ENCODE data around the gene PPP2R5B.

PPP2R5B gene

DNA sequence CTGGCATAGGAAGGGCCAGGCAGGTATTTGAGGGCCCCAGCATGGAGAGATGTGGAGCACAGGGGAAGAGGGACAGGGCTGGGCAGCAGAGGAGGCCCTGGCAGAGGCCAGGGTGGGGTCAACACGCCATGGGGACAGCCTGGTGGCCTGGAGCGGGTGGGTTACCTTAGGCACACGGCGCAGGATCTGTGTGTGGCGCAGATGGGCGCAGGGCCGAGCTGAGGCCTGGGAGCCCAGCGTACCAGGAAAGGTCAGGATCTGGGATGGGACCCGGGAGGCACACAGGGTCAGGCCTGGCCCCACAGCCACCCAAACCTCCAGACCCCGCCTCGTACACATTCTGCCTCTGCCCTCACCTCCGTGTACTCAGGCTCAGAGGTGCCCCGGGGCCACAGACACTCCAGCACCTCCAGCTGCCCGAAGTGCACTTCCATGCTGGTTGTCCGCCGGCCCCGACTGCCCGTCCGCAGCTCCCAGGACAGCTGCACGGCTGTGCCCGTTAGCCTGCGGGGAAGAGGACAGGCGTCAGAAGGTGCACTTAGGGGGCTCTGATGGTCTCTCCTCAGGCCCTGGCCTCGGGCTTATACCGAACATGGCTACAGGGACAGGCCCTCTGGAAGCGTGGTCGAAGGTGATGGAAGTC is 13.9 kb upstream of the PPP2R5B start:
- no peak for DNase-seq

DNA sequence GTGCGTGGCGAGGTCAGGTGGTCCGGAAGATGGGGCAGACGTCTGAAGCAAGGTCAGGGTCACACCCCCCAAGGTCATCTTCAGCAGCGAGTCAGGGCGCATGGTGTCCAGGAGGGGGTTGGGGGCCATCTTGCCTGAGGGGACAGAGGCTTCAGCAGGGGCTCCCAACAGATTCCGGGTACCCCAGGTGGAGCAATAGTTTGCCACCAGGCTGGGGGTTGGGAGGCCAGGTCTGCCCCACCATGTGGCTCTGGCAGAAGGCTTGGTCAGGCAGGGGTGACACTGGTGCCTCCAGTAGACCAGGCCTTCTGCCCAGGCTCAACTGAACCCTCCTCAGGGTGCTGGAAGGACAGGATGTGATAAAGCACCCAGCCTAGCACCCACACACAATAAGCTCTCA is 13.3 kb upstream of the PPP2R5B start:
- DNase-seq = no peak

DNA sequence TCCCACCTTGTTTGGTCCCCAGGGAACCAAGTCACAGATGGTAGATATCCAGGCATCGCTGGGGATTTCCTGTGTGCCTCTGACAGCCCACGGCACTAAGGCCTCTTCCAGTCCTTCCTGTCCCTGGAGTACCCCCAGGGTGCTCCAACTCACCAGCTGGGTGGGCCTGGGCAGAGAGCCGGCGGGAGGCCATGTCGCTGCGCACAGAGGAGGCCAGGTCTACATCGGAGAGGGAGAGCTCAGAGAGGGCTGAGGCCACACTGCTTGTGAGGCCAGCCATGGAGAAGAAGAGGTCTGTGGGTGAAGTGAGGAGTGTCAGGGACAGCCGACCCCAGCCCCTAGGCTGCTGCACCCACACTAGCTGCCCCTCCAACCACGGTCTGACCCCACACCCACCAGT is 12.8 kb upstream of the PPP2R5B start:
- DNase-seq = no peak

DNA sequence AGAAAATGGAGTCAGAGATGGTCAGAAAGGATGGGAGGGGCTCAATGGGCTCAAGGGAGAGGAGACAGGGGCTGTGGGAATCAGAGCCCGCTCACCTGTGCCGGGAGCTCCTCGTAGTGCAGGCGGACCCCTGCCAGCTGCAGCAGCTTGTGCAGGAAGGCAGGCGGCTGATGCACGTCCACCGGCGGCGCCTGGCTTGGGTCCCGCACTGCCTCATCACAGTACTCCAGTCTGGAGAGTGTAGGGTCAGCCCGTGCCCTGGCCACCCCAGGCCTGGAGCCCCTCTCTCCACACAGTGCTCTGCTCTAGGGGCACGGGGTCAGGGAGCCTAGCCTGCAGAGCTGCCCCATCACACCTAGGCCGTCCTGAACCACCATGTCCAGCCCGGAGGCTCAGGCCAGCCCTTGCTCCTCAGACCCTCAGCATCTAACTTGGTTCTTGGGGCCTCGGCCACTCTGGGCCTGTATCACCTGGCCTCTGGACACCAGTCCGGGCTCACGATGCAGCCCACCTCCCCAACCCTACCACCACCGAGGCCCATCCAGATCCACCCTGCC is 11.2 kb upstream of the PPP2R5B start:
- no peak for DNase-seq

DNA sequence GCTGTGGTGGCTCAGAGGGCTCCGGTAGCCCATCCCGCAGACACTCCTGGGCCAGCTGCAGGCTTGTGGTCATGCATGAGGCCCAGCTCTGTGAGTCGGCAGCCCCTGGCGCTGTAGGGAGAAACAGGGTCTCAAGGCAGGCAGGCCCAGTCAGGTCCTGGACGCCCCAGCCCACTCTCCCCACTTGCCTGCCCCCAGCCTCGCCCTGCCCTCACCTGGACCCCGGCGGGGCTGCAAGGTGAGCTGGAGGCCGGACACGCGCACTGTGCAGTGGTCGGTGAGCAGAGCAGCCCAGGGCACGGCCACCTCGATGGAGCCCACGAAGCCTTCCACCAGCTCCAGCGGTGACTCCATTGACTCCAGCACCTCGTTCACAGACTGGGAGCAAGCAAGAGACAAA is 10.4 kb upstream of the PPP2R5B start:
- DNase-seq = no peak

- DNase-seq = no peak
Measured at GRCh38 chr11:64915376-64915887, 9.1 kb upstream of the PPP2R5B start.

- DNase-seq = peak; percentile 56
Measured at GRCh38 chr11:64916040-64916774, 8.3 kb upstream of the PPP2R5B start.

- DNase-seq = peak; percentile 100
Measured at GRCh38 chr11:64916775-64917662, 7.5 kb upstream of the PPP2R5B start, which contains the start of gene ATG2A. ATG2A (minus strand) TSS chr11:64917209; CDS start chr11:64917135, 74 bp downstream.

- no peak for DNase-seq
Measured at GRCh38 chr11:64917663-64917995, 6.9 kb upstream of the PPP2R5B start.

GRCh38 chr11:64918017-64918416 is 6.5 kb upstream of the PPP2R5B start:
- no peak for DNase-seq

GRCh38 chr11:64919627-64920026 is 4.9 kb upstream of the PPP2R5B start:
- no peak for DNase-seq

DNA sequence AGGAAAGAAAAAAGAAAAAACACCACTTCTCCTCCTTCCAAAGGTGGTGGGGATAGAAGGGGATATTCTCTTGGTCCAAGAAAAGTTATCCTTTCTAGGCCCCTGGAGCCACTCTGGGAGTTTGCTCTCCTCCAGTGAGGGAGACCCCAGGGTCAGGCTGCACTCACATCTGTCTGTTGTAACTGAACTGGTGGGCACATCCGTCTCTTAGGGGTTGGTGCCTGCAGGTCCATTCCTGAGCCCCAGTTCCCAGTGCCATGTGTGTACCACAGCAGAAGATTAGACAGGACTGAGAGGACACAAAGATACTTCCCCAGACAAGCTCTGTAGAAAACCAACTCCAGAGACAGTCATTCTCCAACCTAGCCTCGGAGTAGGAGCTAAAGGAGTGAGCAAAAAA is 4.4 kb upstream of the PPP2R5B start:
- DNase-seq = no peak

DNA sequence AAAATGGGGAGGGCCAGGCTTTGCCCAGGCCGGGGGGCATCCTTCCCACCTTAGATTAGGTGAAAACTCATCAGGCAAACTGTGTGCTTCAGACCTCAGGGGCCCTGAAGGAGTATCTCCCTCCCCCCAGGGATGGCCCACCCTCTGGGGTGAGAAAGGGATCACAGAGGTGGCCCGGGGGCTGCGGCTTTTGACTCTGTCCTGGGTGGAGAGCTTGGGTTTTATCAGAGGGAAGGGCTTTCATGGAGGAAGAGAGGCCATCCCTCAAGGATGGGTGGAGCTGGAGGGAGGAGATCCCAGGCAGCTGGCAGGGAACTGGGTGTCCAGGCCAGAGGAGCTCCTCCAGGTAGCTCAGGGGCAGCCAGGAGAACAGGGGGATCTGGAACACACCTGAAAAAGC is 3.1 kb upstream of the PPP2R5B start:
- DNase-seq = no peak

GRCh38 chr11:64923151-64923661 is 1.3 kb upstream of the PPP2R5B start:
- DNase-seq = no peak

DNA sequence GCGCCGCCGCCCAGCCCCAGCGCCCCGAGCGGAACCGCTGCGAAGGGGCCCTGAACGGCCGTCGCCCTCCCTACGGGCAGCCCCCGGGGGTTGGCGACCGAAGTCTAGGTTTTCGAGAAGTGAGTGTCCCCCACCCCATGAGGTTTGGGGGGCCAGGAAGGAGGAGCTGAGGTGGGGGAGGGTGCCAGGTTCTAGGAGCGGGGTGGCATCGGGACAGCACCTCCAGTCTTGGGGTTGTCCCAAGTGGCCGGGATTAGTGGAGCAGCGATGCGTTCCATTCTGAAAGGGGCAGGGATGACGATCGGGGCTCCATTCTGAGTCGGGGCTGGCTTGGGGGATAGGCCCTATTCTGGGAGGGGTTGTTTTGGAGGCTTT is 408 bp downstream of the PPP2R5B start:
- DNase-seq = no peak

DNA sequence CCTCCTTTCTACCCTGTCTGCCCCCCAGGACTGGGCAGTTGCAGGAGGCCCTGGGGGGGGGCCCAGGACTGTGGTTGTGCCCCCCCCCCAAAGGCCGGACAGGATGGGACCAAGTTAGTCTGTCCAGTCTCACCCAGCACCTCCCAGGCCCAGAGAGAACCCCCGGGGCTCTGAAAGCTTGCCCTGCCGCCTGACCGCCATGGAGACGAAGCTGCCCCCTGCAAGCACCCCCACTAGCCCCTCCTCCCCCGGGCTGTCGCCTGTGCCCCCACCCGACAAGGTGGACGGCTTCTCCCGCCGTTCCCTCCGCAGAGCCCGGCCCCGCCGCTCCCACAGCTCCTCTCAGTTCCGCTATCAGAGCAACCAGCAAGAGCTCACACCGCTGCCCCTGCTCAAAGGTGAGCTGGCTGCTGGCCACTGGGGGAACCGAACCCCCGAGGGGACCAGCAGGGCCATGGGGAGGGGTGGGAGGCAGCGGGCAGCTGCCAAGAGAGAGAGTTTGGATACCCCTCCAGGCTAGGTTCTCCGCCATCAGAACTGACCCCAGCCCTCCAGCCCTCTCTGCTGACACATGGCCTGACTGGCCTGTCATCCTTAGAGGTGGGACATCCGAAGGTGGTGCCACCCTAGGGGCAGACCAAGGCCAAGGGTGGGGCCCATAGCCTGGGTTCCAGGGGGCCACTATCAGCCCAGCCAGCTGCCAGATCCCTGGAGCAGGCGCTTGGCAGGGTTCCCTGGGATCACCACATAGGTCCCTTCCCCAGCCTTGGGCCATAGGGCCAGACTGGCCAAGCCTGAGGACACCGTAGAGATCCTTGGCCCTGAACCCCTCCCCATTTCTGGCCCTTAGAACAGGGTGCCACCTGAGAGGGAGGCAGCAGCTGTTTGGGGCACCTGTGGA is 1.3 kb downstream of the PPP2R5B start:
- DNase-seq = no peak

DNA sequence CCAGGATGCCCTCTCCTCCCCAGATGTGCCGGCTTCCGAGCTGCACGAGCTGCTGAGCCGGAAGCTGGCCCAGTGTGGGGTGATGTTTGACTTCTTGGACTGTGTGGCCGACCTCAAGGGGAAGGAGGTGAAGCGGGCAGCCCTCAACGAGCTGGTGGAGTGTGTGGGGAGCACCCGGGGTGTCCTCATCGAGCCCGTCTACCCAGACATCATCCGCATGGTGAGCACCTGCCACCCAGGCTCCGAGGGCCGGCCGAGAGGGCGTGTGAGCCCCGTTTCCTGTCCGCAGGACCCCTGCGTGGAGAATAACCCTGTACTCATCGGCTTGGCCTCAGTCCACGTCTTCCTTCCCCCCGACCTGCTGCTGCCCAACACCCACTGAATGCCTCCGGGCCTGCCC is 2.2 kb downstream of the PPP2R5B start:
- no peak for DNase-seq

DNA sequence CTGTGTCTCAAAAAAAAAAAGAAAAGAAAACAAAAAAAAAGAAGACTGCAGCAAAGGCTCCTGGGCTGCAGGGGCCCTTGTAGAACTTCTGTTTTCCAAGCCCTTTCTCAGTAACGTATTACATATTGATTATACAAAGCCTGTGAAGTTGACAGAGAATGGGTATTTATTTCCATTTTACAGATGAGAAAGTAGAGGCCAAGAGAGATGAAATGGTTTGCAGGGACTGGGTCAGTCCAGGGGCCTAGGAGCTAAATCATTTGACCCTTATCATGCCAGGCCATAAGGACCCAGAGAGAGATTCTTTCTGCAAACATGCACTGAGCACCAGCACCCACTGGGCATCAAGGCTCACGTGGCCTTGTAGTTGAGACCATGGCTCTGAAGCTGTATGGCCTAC is 4.5 kb downstream of the PPP2R5B start:
- no peak for DNase-seq

DNA sequence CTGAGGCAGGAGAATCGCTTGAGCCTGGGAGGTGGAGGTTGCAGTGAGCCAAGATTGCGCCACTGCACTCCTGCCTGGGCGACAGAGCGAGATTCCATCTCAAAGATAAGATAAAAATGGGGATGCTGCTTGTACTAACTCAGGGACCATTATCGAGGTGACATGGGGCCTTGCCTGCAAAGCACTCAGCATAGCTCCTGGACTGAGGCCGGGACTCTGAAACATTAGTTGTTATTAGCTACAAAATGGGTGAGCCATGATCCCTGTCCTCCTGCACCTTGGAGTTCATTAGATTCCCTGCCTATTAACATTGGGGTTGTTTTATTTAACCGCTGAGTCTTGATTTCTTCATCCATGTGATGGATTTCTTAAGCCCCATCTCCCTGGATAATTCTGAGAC is 5.1 kb downstream of the PPP2R5B start:
- no peak for DNase-seq

- no peak for DNase-seq
Measured at GRCh38 chr11:64930340-64930739, 5.9 kb downstream of the PPP2R5B start.

GRCh38 chr11:64931290-64931689 is 6.8 kb downstream of the PPP2R5B start:
- no peak for DNase-seq

GRCh38 chr11:64932324-64932723 is 7.8 kb downstream of the PPP2R5B start:
- no peak for DNase-seq
